ENCODE data around the gene CROCC2. TPM values are rescaled to one million over a fixed set of nuclear protein-coding genes. Genes with fewer than 3 reads are reported as not detected.

The CROCC2 gene
- total and polyA plus RNA-seq, 12 donors, result 0.07 to 0.65 (median 0.28) TPM; not detected in 6

DNA sequence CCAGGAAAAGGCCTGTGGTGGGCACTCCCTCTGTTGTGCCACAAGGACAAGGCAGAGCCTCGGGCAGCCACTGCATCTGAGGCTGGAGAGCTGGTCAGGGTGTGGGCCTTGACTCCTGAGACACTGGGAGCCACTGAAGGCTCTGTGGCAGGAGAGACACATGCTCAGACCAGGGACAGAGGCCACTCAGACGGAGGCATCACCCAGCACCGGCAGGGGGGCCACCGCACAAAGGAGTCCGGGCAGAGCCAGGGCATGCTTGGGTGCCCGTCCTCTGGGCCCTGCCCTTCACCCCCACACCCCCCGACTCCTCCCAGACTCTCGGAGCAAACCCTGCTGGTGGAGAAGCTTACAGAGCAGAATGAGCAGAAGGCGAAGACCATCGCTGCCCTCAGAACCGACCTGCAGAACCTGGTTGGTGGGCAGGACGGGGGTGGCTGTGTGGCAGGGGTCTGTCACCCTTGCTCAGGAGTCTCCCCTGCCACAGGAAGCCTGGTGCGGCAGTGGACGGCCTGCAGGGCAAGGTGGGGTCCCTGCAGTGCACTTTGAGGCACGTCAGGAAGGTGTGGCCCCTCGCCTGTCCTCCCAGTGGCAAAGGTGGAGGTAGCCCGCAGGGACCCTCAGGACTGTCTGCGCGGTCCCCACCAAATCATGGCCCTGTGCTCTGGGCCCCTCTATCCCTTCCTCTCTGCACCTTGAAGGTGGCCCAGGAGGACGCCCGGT is 26.0 kb downstream of the CROCC2 start:
- H3K36me3 ChIP-seq (replicated peaks in 1 of 2), result no peaks in the 10 kb centered on the region
- no peak overlapping the region for H3K27ac ChIP-seq
- DNase-seq, result peak in 4 of 7 donors; percentile 9 to 23 (median 10)
- no peaks in the 10 kb centered on the region for H3K4me1 ChIP-seq (replicated peaks in 1 of 2)
- H3K9me3 ChIP-seq (replicated peaks in 1 of 3), result no peaks in the 10 kb centered on the region
- intact Hi-C loops (cut with DNase I), result no loop called here
- H3K27me3 ChIP-seq, result no peaks in the 10 kb centered on the region
- 90 to 93% (median 91%) methylated on average over 8 to 21 of the region's 21 CpGs for WGBS, 4 donors
- no peak overlapping the region for H3K4me3 ChIP-seq
- TF ChIP-seq, protein P1, sequence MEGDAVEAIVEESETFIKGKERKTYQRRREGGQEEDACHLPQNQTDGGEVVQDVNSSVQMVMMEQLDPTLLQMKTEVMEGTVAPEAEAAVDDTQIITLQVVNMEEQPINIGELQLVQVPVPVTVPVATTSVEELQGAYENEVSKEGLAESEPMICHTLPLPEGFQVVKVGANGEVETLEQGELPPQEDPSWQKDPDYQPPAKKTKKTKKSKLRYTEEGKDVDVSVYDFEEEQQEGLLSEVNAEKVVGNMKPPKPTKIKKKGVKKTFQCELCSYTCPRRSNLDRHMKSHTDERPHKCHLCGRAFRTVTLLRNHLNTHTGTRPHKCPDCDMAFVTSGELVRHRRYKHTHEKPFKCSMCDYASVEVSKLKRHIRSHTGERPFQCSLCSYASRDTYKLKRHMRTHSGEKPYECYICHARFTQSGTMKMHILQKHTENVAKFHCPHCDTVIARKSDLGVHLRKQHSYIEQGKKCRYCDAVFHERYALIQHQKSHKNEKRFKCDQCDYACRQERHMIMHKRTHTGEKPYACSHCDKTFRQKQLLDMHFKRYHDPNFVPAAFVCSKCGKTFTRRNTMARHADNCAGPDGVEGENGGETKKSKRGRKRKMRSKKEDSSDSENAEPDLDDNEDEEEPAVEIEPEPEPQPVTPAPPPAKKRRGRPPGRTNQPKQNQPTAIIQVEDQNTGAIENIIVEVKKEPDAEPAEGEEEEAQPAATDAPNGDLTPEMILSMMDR (IDR thresholded peaks at IDR 0.05), result no peak

DNA sequence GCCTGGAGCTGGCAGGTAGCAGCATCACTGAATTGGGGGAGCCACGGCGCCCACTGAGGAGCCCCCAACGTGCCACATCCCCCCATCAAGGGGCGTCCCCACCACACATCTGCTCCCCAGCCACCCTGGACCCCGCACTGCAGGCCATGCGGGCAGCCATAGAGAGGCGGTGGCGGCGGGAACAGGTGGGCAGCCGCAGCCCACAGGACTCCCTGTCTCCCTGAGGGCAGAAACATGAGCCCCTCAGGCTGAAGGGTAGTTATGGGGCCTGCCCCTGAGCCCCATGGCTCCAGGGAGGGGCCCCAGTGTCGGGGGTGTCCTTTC is 26.6 kb downstream of the CROCC2 start:
- peak in 2 of 7 donors; percentile 6 to 7 for DNase-seq
- H3K4me3 ChIP-seq, result no peak overlapping the region
- H3K9me3 ChIP-seq (replicated peaks in 1 of 3), result no peaks in the 10 kb centered on the region
- H3K36me3 ChIP-seq (replicated peaks in 1 of 2), result no peaks in the 10 kb centered on the region
- H3K27me3 ChIP-seq, result no peaks in the 10 kb centered on the region
- 86 to 93% (median 89%) methylated on average over 3 to 11 of the region's 11 CpGs for whole genome bisulfite sequencing, 4 donors
- intact Hi-C loops (cut with DNase I), result no loop called here
- H3K4me1 ChIP-seq (replicated peaks in 1 of 2), result no peaks in the 10 kb centered on the region
- no peak overlapping the region for H3K27ac ChIP-seq
- TF ChIP-seq POLR2A (IDR thresholded peaks at IDR 0.05), result no peak
- TF ChIP-seq, protein P1 (IDR thresholded peaks at IDR 0.05), result no peak

DNA sequence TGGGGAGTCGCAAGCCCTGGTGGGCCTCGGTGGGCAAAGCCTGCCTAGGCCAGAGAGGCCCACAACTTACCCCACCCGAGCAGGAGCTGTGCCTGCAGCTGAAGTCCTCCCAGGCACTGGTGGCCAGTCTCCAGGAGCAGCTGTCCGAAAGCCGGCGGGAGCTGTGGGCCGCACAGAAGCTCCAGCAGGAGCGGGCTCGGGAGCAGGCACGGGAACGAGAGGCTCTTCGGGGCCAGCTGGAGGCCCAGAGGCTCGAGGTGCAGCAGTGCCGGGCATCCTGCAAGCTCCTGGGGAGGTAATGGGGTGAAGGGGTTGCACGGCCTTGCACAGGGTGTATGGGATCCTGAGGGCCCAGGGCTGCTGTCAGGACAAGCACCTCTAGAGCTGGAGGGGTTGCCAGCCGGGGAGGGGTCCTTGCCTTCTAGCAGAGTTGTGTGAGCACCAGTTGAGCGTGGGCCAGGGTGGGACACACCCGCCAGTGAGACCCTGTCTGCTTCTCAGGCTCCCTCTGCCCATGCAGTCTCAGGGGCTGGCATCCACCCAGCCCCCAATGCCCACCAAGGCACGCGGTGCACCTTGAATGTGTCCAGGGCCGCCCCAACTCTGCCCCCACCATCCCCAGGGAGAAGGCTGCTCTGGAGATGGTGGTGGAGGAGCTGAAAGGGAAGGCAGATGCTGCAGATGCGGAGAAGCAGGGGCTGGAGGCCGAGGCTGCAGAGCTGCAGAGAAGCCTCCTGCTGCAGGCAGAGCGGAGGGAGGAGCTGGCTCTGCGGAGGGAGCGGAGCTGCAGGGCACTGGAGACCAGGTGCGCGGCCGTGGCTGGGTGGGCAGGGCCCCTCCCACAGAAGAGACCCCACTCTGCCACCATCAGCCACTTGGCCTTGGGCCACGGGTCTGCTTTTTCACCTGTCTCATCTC is 27.2 kb downstream of the CROCC2 start:
- H3K4me1 ChIP-seq (replicated peaks in 1 of 2), result no peaks in the 10 kb centered on the region
- DNase-seq, result peak in 4 of 7 donors; percentile 12 to 39 (median 14)
- H3K36me3 ChIP-seq (replicated peaks in 1 of 2), result no peaks in the 10 kb centered on the region
- no peaks in the 10 kb centered on the region for H3K9me3 ChIP-seq (replicated peaks in 1 of 3)
- WGBS, 4 donors, result 89 to 93% (median 92%) methylated on average over 15 to 30 of the region's 30 CpGs
- H3K27ac ChIP-seq, result no peak overlapping the region
- TF ChIP-seq POLR2A (IDR thresholded peaks at IDR 0.05), result no peak
- TF ChIP-seq, protein P1 (IDR thresholded peaks at IDR 0.05), result no peak
- no peak overlapping the region for H3K4me3 ChIP-seq
- intact Hi-C loops (cut with DNase I), result no loop called here
- H3K27me3 ChIP-seq, result no peaks in the 10 kb centered on the region

DNA sequence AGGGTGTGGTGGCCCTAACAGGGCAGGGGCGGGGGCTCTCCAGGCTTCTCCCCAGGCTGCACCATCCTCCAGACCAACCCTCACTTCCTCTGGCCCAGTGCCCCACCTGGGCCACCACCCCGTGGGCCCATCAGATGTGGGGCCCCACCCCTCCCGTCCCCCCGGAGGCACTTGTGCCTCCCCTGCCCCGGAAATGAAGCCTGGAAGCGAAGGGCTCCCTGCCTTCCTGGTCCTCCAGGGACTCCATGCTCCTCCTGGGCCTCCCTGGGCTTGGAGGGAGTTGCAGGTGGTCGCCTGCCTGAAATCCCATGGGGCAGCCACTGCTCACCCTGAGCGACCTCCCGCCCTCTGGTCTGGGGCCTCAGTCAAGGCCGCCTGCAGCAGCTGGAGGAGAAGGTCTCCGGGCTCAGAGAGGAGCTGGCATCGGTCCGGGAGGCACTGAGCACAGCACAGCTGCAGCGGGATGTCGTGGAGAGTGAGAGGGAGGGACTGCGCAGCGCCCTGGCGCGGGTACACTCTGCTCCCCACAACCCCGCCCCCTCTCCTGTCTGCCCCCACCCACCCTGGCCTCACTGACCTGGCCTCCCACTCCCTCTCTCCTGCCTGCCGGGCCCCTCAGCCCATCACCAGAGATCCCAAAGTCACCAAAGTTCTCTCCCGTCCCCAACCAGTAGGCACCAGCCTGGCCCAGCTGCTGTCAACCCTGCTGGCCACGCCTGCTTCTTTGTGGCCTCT is 28.0 kb downstream of the CROCC2 start:
- H3K4me3 ChIP-seq, result no peak overlapping the region
- no peaks in the 10 kb centered on the region for H3K27me3 ChIP-seq
- WGBS, 4 donors, result 51 to 71% (median 62%) methylated on average over 7 to 23 of the region's 23 CpGs
- DNase-seq, result peak; percentile 21 to 56 (median 42)
- no peaks in the 10 kb centered on the region for H3K9me3 ChIP-seq (replicated peaks in 1 of 3)
- H3K4me1 ChIP-seq (replicated peaks in 1 of 2), result no peaks in the 10 kb centered on the region
- no peak overlapping the region for H3K27ac ChIP-seq
- H3K36me3 ChIP-seq (replicated peaks in 1 of 2), result no peaks in the 10 kb centered on the region
- intact Hi-C loops (cut with DNase I), result no loop called here
- TF ChIP-seq, protein P1 (IDR thresholded peaks at IDR 0.05), result no peak
- TF ChIP-seq POLR2A (IDR thresholded peaks at IDR 0.05), result no peak
